Glutamatergic neuron (in vitro differentiated cells): Measurements from ENCODE around the gene CARD8. TPM values are rescaled to one million over a fixed set of nuclear protein-coding genes. Genes with fewer than 3 reads are reported as not detected.
A peak's percentile ranks its signal among the peaks of the same experiment; 100 is the strongest.

ENCODE experiments used
- DNase-seq: peaks from one replicate; pipeline ENCODE4 v3.0.0; 2022
- H3K27ac Mint-ChIP-seq: one replicate; pipeline ENCODE4 v1.8.0; 2020; ENCODE audit warnings: mild to moderate bottlenecking, mixed read lengths, inconsistent platforms; ENCODE audit not compliant: unreplicated experiment
- H3K27me3 Mint-ChIP-seq: one replicate; pipeline ENCODE4 v1.8.0; 2020; ENCODE audit warnings: mild to moderate bottlenecking, moderate library complexity, mixed read lengths, inconsistent platforms; ENCODE audit not compliant: unreplicated experiment
- H3K36me3 Mint-ChIP-seq: one replicate; pipeline ENCODE4 v1.8.0; 2020; ENCODE audit warnings: mild to moderate bottlenecking, mixed read lengths, inconsistent platforms; ENCODE audit not compliant: unreplicated experiment
- H3K4me1 Mint-ChIP-seq: one replicate; pipeline ENCODE4 v1.8.0; 2020; ENCODE audit warnings: mild to moderate bottlenecking, low read depth, mixed read lengths, inconsistent platforms; ENCODE audit not compliant: unreplicated experiment
- H3K4me3 Mint-ChIP-seq: one replicate; pipeline ENCODE4 v1.8.0; 2020; ENCODE audit warnings: mild to moderate bottlenecking, mixed read lengths, inconsistent platforms; ENCODE audit not compliant: unreplicated experiment
- H3K9me3 Mint-ChIP-seq: one replicate; pipeline ENCODE4 v1.8.0; 2020; ENCODE audit warnings: mild to moderate bottlenecking, moderate library complexity, mixed read lengths, inconsistent platforms; ENCODE audit not compliant: unreplicated experiment
- CTCF ChIP-seq: fragments of 200-600 bp; sonication (generic); IDR thresholded peaks from one replicate; pipeline ENCODE4 v1.5.0; 2021; ENCODE audit not compliant: partially characterized antibody, unreplicated experiment
- total RNA-seq: library from RNA; stranded (reverse); fragmentation: NEBNext Ultra II Directional; extraction: Animal tissue kit (Norgen Biotek cat#: 25700); gene quantifications from one replicate; pipeline ENCODE4 v1.2.1, GENCODE V29; 2021; ENCODE audit not compliant: unreplicated experiment

The CARD8 gene
- total RNA-seq, 1 donor from 2014 or later: 41.9 TPM

GRCh38 chr19:48254529-48254970 is 1.2 kb downstream of the CARD8 start:
- DNase-seq: no peak
- H3K4me3 Mint-ChIP-seq: peak overlapping the region; percentile 84
- peaks cover 5% of the 10 kb centered on the region for H3K27me3 Mint-ChIP-seq
- H3K36me3 Mint-ChIP-seq: no peaks in the 10 kb centered on the region
- H3K9me3 Mint-ChIP-seq: no peaks in the 10 kb centered on the region
- no peak overlapping the region for H3K27ac Mint-ChIP-seq
- H3K4me1 Mint-ChIP-seq: peaks cover 4% of the 10 kb centered on the region
- TF ChIP-seq CTCF: no peak

- H3K9me3 Mint-ChIP-seq: no peaks in the 10 kb centered on the region
- H3K4me3 Mint-ChIP-seq: peak overlapping the region; percentile 58
- no peak for TF ChIP-seq CTCF
- no peak overlapping the region for H3K27ac Mint-ChIP-seq
- H3K4me1 Mint-ChIP-seq: peaks cover 2% of the 10 kb centered on the region
- no peaks in the 10 kb centered on the region for H3K36me3 Mint-ChIP-seq
- H3K27me3 Mint-ChIP-seq: peaks cover 5% of the 10 kb centered on the region
- DNase-seq: no peak
Observed at GRCh38 chr19:48253999-48254398, 1.7 kb downstream of the CARD8 start.

GRCh38 chr19:48252609-48253008 is 3.1 kb downstream of the CARD8 start:
- Mint-ChIP-seq H3K36me3 (no peaks in the 10 kb centered on the region), H3K4me3 (no peak overlapping the region), H3K4me1 (peaks cover 2% of the 10 kb centered on the region), H3K9me3 (no peaks in the 10 kb centered on the region), H3K27ac (no peak overlapping the region), H3K27me3 (peaks cover 5% of the 10 kb centered on the region)
- no peak for DNase-seq
- no peak for TF ChIP-seq CTCF

GRCh38 chr19:48250290-48251025 is 5.3 kb downstream of the CARD8 start:
- Mint-ChIP-seq H3K27me3 (peaks cover 1% of the 10 kb centered on the region), H3K27ac (no peak overlapping the region), H3K36me3 (no peaks in the 10 kb centered on the region), H3K4me1 (peaks cover 2% of the 10 kb centered on the region), H3K9me3 (no peaks in the 10 kb centered on the region), H3K4me3 (no peak overlapping the region)
- TF ChIP-seq CTCF: no peak
- no peak for DNase-seq

- Mint-ChIP-seq H3K9me3 (no peaks in the 10 kb centered on the region), H3K36me3 (no peaks in the 10 kb centered on the region), H3K27ac (no peak overlapping the region), H3K27me3 (peaks cover 1% of the 10 kb centered on the region), H3K4me3 (no peak overlapping the region), H3K4me1 (no peaks in the 10 kb centered on the region)
- no peak for TF ChIP-seq CTCF
- no peak for DNase-seq
Observed at GRCh38 chr19:48249502-48250014, 6.2 kb downstream of the CARD8 start.
